AG04449 (cell line): Measurements from ENCODE around the gene VEGFD.

ENCODE experiments used
- CTCF ChIA-PET: fragments of 350-600 bp; formaldehyde crosslinking; extraction: SDS; loops from one replicate; lab custom pipeline; 2021; ENCODE audit warnings: antibody characterized with exemption; lab: Yijun Ruan, JAX
- POLR2A ChIA-PET: fragments of 400-600, 350-600 bp; formaldehyde crosslinking; extraction: SDS; loops from one replicate; lab custom pipeline; 2020; ENCODE audit warnings: antibody characterized with exemption, inconsistent platforms; lab: Yijun Ruan, JAX
- DNase-seq: peaks from one replicate; pipeline ENCODE4 v3.0.0-alpha.2; 2010; ENCODE audit warnings: low read depth, low spot score
- H3K4me3 ChIP-seq: 2 replicates; pipeline ENCODE4 v1.5.1; 2011; ENCODE audit warnings: low read depth, mild to moderate bottlenecking, control low read depth, low read length
- CTCF ChIP-seq: IDR thresholded peaks from one replicate; pipeline ENCODE4 v1.5.1; 2011; ENCODE audit warnings: mild to moderate bottlenecking, moderate library complexity, low read length, control low read depth, inconsistent platforms; ENCODE audit not compliant: insufficient read depth; ENCODE audit errors: missing control alignments

VEGFD gene

GRCh38 chrX:15401378-15401777 is 17.2 kb upstream of the VEGFD start:
- no peak for DNase-seq
- ChIA-PET POLR2A (no interaction called here), CTCF (no interaction called here)
- TF ChIP-seq CTCF: no peak
- H3K4me3 ChIP-seq: no peak overlapping the region

GRCh38 chrX:15399962-15400391 is 15.8 kb upstream of the VEGFD start:
- H3K4me3 ChIP-seq: no peak overlapping the region
- no peak for DNase-seq
- TF ChIP-seq CTCF: no peak
- ChIA-PET POLR2A (no interaction called here), CTCF (no interaction called here)

GRCh38 chrX:15398874-15399273 is 14.7 kb upstream of the VEGFD start:
- POLR2A ChIA-PET: no interaction called here
- no peak for DNase-seq
- CTCF ChIA-PET: no interaction called here
- TF ChIP-seq CTCF: no peak
- H3K4me3 ChIP-seq: no peak overlapping the region

- TF ChIP-seq CTCF: no peak
- DNase-seq: no peak
- ChIA-PET POLR2A (no interaction called here), CTCF (no interaction called here)
- H3K4me3 ChIP-seq: no peak overlapping the region
Measured at GRCh38 chrX:15395789-15396188, 11.6 kb upstream of the VEGFD start.

- POLR2A ChIA-PET: no interaction called here
- no peak for DNase-seq
- no peak overlapping the region for H3K4me3 ChIP-seq
- CTCF ChIA-PET: no interaction called here
- TF ChIP-seq CTCF: no peak
Measured at GRCh38 chrX:15391850-15392249, 7.6 kb upstream of the VEGFD start.

GRCh38 chrX:15382813-15383212 is 1.4 kb downstream of the VEGFD start:
- no peak for TF ChIP-seq CTCF
- H3K4me3 ChIP-seq: no peak overlapping the region
- ChIA-PET CTCF (interaction anchor here (2.3 to 2.7 kb wide), 2 partner anchors 86 to 89 kb away, joined by 7 to 12 read pairs; no protein-coding TSS in a partner anchor), POLR2A (no interaction called here)
- DNase-seq: no peak
